HT1080 (cell line): ENCODE results near the gene HPX. TPM values are rescaled to one million over a fixed set of nuclear protein-coding genes. Genes with fewer than 3 reads are reported as not detected.

ENCODE experiments used
- DNase-seq: peaks from one replicate; pipeline ENCODE4 v3.0.0-alpha.2; 2015; ENCODE audit warnings: low read depth
- total RNA-seq: library from RNA; depleted of rRNA; stranded (reverse); fragments of >200 nt; shearing (Covaris generic); gene quantifications from 2 replicates; pipeline ENCODE4 v1.2.3, GENCODE V29; 2014

The HPX gene
- total RNA-seq, 1 experiment from 2014 or later, result 0.35 TPM

DNA sequence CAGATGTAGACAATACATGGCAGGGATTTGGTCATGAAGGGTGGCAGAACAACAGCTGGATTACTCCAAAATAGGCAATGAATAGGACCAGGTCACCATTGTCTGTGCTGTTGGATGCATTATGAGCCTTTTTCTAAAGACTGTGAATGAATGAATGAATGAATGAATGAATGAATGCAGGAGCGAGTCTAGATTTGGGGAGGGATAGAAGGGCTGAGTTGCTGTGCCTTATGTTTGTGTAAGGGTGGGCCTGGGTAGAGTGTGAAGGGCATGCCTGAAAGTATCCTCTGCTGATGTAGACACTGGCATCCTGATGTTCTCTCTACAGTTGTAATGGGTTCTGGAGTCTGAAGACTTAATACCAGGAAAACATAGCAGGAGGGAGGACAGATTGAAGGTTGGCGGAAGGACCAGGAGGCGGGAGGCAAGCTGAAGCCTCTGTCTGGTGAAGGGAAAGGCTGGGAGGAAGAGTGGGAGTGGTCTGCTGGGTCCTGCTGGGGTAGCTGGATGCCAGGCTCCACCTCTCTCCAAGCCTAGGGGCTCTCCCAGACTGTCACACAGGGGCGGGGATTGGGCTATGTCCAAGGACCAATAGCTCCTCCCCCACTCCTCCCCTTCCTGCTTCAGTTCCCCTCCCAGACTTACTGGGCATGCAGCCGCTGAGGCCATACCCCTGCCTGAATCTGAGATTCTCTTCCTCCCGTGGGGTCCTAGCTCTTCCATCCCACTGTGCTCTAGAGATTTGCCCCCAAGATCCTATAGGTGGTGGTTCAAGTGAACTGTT lies 28.1 kb upstream of the HPX start:
- peak; percentile 84 for DNase-seq

DNA sequence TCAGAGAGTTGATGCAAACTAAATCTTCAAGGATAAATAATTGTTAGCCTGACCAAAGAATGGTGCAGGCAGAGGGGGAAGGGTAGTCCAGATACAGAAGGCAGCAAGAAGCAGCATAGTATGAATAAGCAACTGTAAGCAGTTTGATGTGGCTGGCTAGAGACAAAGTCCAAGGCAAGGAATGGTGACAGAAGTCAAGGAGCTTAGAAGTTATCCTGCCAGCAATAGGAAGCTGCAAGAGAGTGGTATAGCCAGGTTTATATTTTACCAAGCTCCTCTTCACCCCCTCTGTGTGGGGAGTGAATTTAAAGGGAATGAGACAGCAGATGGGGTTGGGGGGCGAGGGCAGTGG lies 18.3 kb upstream of the HPX start:
- no peak for DNase-seq

DNA sequence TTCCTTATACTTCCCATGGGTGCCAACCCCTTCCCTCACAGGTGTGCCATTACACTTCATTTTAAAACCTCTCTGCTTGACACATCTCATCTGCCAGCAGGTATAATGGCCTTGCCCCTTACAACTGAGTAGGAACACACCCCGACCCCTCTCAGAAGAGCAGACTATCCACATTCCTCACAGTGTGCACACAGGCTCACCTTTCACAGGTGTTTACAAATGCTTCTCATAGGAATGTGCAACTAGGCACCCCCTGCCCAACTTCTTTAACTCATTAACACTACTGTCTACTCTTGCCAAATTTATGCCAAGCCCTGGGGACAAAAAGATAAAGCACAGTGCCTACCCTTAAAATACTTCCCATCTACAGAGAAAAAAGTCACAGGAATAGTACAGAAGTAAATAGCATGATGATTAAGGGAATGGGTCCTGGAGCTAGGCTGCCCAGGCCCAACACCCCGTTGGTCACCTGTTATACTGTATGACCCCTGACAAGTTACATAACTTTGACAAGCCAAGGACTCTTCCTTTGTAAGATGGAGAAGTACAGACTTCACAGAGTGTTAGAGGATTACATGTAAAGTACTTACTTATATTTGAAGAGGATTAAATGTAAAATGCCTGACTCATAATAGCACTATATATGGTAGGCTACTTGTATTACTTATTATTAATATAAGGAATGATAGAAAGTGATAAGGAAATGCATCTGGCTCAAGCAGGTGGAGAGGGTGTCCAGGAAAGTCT lies 17.7 kb upstream of the HPX start:
- DNase-seq, result no peak

DNA sequence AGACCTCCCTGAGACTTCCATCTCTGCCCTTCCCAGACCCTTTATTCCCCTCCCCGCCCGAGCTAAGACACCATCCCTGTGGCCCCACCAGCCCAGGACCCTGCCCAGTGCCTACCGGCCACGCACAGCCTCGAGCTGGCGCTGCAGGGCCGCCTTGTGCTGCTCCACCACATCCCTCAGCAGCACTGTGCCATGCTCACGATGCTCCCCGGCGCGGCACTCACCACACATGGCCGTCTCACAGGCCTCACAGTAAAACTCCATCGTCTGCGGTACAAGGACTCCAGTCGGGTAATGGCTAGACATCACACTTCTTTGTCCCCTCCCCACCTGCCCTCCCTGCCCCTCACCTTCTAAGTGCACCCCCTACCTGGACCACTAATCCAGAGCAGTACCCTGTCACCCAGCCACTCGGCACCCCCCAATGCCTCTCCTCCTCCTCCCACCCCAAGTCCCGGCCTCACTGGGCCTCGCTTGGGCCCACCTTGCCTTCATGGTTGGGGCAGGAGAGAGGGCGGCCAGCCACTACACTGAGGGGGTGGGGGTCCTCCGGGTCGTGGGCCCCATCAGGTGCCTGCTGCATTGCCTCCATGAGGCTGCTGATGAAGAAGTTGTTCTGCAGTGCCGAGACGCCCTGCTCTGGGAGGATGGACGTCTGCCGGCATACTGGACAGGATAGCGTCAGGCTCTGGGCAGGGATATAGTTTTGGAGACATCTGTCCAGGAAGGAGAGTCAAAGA lies 17.0 kb upstream of the HPX start:
- DNase-seq, result no peak

DNA sequence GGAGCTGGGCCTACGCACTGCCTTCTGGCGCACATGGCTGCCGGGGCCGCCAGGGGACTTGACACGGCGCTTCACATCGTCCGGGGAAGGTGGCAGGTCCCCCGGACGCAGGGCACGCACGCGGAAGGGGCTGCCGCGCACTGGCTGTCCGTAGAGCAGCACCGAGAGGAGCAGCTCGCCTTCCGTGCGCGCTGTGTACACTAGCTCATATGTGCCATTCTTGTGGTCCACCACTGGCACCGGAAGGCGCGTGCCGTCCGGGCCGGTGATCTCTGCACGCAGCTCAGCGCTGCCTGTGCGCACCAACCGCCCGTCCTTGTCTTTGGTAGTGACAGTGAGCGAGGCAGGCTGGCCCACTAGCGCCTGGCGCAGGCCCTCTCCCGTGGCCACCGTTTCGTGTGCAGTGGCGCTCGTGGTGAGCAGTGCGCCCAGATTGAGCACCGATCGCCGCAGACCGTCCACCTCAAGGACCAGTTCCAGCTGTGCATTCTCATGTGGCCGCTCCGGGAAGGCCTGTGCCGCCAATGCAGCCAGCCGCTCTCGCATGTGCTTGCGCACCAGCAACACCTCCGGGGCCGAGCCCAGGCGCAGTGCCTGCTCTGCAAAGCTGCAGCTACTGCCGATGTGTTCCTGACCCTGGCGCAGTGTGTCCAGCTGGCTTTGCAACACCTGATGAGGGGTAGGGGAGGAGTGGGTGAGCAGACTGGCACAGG lies 15.7 kb upstream of the HPX start:
- DNase-seq, result no peak

DNA sequence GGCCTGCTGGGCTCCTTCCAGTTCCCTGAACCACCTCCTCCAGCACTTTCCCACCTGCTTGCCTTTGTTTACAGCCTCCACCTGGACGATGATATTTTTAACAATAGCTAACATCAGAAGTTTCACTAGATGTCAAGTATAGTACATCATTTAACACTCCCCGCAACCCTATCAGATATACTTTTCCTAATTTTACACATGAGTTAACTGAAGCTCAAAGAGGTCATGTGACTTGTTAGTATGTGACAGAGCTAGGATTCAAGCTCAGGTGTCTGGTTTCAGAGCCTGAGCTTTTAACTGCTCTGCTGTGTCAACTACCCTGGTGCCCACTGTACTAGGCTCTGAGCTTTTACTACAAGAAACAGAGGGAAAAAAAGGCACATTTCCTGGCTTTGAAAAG lies 14.3 kb upstream of the HPX start:
- no peak for DNase-seq

DNA sequence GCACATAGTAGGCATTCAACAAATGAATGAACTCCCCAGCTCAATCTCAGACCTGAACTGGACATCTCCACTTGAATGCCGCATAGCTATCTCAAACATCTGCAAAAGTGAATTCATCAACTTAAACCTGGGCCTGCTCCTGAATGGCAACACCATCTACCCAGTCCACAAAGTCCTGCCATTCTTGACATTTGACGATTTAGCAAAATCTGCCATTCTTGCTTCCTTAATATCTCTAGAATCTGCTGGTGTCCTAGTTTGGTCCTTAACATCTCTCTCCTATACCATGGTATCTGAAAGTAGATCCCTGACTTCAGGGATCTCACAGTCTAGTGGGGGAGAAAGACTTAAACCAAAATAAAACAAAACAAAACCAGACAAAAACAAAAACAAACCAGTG lies 12.4 kb upstream of the HPX start:
- DNase-seq, result no peak

DNA sequence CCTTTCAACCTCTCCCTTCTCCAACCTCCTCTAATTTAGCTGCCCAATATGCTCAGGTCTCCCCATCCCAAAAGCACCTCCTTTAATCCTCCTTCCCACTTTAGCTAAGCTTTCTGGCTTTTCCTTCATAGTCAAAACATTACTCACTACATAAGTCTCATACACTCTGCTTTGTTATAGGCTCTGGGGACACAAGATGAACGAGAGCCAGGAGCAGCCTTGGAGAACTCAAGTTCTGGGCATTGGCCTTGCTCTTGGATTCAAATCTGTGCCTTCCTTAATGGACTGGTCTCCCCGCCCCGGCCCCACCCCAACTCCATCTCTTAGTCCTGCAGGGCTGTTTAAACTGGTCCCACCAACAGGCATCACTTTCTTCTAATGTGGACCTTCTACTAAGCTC lies 11.4 kb upstream of the HPX start:
- DNase-seq, result no peak

DNA sequence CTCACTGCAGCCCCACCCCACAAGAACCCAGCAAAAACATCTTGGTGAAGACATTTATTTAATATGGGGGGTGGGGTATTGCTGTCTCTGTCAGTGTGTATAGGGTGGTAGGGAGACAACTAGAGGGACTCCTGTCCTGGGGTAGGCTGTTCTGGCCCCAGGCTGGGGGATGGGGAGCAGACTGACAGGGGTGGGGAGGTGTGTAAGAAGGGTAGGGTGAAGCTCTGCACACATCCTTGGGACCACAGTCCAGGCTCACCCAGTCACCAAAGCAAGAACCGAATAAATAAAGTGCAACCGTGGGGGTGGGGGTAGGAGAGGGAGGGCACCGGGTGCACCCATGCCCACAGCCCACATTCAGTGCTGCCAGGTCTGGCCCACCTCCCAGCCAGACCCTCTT lies 7.8 kb upstream of the HPX start:
- no peak for DNase-seq

DNA sequence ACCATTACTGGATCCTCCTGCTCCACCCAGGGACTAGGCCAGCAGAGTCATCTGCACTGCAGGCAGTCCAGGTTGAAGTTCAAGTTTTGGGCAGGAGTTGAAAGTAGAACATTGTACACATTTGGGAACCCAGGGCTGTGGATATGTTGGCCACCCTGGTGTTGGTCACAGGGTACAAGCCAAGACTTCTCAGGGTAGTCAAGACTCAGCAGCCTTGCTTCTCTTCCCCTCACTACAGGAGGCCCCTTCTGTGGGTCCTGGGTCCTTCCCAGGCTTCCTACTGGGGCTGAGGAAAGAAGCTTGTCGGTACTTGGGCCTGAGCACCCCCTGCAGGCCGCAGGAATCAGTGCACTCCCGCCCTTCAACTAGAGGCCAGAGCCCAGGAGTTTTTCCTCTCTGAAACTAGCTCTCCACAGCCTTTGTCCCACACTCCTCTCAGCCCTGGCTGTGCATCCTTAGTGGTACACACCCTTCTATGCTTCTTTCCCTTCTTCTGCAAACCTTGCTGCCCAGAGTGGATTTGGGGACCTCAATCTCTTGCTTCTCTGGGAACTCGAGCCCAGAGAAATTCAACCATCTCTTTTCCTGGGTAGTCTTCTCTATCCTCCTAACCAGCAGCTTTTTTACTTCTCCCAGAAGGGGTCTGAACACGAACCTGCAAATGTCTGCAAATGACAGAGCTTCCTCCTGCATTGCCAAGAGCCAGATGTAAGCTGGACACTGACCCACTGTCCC lies 2.6 kb upstream of the HPX start:
- DNase-seq, result peak; percentile 53

DNA sequence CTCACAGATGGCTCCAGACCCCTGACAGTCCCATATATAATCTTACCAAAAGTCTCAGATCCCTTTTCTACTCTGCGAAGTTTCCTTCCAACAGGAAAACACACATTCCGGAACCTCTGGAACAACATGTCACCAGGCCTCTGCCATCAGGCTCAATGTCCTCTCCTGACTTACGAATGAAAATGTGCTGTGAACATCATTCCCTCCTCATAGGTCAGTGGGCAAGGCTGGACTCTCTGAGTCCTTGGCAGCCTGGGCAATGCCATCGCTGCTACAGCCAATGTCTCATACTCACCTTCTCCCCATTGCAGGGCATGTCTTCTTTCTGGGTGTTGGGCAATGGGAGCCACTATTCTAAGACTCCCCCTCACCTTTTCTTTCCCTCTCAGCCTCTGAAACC lies 1.7 kb upstream of the HPX start:
- DNase-seq, result no peak

DNA sequence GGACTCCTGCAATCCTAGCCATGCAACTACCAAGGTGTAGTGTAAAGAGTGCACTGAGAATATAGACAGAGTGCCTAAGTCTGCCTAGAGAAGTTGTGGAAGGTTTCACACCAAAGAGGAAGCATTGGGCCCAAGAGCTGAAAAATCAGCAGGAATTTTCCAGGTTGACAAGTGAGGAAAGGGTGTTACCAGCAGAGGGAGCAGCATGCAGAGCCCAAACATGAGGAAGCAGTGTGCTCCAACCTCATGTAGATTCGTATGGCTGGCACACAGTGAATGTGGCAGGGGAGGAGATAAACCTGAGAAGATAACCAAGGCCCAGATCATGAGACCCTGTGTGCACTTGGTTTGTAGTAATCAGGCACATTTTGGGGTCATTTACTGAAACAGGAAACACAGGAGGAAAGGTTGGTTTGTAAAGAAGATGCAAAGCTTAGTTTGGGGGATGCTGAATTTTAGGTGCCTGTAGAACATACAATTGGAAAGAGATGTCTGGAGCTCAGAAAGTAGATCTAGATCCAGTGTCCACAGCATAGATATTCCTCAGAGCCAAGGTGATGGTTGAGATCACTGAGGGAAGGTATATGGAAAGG lies 1.7 kb downstream of the HPX start:
- DNase-seq, result peak; percentile 42

DNA sequence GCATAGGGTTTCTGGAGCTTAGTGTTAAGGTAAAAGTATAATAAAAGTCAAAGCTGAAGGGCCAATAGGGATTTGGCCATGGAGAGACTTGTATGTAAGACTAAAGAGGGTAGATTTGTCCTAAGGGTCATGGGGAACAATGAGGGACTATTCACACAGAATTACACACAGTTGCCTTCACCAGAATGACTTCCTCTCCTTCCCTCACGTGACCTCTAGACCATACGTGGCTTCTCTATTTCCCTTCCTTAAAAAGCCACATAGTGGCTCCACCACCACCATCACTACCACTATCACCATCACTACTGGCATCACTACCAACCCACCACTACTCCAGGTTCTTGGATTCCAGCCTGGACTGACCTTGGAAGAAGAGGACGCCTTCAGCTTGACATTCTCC lies 2.8 kb downstream of the HPX start:
- DNase-seq, result no peak

DNA sequence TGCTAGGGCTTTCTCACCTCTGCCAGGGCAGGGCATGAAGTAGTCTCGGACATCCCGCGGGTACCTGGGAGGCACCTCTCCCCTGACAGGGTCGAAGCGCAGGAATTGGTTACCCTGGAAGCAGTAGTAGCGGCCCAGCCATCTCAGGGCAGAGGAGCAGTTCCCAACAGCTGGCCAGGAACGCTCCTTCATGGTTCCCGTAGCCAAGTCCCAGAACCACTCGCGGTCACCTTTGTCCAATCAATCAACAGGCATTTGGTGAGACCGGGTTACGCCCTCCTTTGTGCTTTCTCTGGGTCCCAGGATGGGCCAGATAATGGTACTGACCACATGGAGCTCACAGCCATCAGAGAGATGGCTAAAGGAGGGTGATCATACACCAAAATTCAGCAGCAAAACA lies 3.4 kb downstream of the HPX start:
- DNase-seq, result no peak

DNA sequence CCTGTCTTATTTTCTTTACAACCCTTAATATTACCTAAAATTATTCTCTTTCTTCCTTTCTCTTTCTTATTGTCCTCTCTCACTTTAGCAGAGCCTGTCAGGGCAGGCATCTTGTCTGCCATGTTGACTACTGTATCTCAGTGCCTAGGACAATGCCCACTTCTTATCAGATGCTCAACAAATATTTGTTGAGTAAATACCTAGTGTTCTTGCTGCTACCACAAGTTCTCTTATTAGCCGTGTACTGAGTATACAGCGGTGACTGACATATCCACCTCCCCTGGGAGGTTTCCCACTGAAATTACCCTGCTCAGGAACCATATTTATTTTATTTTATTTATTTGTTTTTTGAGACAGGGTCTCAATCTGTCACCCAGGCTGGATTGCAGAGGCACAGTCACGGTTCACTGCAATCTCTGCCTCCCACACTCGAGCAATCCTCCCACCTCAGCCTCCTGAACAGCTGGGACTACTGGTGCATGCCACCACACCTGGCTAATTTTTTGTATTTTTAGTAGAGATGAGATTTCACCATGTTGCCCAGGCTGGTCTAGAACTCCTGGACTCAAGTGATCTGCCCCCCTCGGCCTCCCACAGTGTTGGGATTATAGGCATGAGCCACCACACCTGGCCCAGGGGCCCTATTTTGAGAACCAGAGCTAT lies 6.7 kb downstream of the HPX start:
- DNase-seq, result no peak

DNA sequence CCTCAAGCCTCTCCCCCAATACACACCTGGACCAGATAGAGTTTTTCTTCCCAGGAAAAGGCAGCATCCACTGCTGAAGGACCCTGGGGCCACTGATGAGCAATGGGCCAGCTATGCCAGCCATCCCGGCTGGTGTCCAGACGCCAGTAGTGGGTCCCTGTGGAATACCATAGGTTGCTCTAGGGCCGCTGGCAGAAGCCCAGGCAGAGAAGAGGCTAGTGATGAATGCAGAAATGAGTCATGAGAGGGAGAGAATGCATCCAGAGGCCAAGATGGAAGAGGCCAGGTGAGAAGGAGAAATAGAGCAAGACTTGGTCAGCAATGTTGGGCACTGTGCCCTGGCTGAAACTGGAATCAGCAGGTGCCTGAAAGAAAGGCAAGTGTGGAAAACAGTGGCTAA lies 8.9 kb downstream of the HPX start:
- peak; percentile 84 for DNase-seq

DNA sequence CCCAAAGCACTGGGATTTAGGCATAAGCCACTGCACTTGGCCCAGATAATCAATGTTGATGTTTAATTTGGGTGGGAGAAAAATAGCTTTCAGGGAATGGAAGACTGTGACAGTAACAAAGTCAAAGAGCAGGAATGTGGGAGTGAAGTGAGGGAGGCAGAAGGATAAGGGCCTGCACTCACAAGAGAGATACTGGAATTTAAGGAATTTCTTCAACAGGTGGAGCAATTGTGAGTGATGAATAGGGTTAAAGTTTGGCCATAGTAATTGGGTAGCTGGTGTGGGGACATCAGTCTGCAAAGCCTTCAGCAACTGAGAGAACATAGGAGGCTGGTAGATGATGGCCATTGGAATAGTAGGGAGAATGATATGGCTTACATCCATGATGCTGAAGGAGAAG lies 13.3 kb downstream of the HPX start:
- no peak for DNase-seq

DNA sequence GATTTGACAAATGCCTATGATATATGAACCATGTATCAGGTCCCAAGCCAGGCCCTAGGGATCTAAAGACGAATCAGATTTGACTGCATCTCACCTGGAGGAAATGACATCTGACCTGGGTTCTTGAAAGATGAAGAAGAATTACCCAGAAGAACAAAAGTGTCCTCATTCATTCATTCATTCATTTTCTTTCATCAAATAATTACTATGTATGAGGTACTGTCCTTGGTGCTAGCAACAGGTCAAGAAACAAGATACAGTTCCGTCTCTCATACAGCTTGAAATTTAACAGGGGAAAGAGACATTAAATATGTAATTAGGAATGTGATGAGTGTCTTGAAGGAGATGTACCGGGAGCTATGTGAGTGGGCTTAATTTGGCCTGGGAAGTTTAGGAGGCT lies 20.1 kb downstream of the HPX start:
- DNase-seq, result no peak

DNA sequence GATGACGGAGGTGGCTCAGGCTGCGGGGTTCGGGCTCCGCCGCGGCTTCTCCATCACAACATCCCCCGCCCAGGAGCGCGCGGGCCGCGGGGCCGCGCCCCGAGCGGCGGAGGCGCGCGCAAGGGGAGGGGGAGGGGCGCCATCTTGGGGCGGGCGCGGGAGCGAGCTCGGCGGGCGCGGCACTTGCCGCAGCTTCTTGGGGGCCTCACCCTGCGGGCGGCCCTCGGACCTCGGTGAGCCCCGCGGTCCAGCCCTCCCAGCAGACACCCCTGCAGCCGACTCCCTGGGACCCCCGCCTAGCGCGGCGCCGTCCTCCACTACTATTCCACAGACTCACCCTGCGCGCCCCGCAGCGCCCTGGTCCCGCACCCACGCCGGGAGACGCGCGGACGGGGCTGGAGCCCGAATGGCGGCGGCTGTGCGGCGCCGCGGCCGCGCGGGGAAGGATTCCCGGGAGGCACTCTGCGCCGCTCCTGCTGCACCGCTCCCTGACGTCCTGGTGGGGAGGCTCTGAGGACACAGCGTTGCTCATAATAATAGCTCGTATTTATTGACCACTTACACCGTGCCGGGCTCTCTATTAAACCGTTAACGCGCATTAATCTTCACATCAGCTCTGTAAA lies 21.7 kb downstream of the HPX start, which contains the start of gene APBB1:
TSS of gene APBB1 (minus strand) at position 86 of the 623 bp plus-strand sequence. CDS start 7,747 bp downstream, outside the sequence.
- DNase-seq, result no peak
